Measurements from ENCODE around the gene HNRNPM.

GRCh38 chr19:8451885-8452284 lies 7.1 kb downstream of the HNRNPM start:
- TF ChIP-seq, protein P1, sequence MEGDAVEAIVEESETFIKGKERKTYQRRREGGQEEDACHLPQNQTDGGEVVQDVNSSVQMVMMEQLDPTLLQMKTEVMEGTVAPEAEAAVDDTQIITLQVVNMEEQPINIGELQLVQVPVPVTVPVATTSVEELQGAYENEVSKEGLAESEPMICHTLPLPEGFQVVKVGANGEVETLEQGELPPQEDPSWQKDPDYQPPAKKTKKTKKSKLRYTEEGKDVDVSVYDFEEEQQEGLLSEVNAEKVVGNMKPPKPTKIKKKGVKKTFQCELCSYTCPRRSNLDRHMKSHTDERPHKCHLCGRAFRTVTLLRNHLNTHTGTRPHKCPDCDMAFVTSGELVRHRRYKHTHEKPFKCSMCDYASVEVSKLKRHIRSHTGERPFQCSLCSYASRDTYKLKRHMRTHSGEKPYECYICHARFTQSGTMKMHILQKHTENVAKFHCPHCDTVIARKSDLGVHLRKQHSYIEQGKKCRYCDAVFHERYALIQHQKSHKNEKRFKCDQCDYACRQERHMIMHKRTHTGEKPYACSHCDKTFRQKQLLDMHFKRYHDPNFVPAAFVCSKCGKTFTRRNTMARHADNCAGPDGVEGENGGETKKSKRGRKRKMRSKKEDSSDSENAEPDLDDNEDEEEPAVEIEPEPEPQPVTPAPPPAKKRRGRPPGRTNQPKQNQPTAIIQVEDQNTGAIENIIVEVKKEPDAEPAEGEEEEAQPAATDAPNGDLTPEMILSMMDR (IDR thresholded peaks at IDR 0.05) = no peak
- TF ChIP-seq ZFX (IDR thresholded peaks at IDR 0.05; ENCODE audit: borderline replicate concordance) = no peak
